Tibial nerve (tissue), 3 donors: ENCODE data around the gene ZNF778.

Source experiments
- CTCF ChIP-seq, 5 experiments: fragments of 200-600 bp in 3 of 5; fragments of 450-650 bp in 2 of 5; sonication (generic) in 3 of 5; IDR thresholded peaks; one replicate each; pipeline ENCODE4 v1.5.1; 2016 to 2019; ENCODE audit warnings: antibody characterized with exemption in 5 of 5, mild to moderate bottlenecking in 3 of 5, moderate library complexity in 2 of 5
- POLR2A ChIP-seq, 2 donors: fragments of 450-650 bp; IDR thresholded peaks; one replicate each; pipeline ENCODE4 v1.6.1; 2017; ENCODE audit warnings: antibody characterized with exemption in 2 of 2, mild to moderate bottlenecking in 2 of 2, moderate library complexity in 2 of 2

GRCh38 chr16:89233678-89234490 lies 16.4 kb downstream of the ZNF778 start:
- no peak for TF ChIP-seq CTCF (IDR thresholded peaks at IDR 0.05)
- no peak for TF ChIP-seq POLR2A (IDR thresholded peaks at IDR 0.05)
